Uterus (tissue), 2 donors: ENCODE data around the gene TTC7B.

Experiments
- CTCF ChIP-seq, 4 experiments: fragments of 200-600 bp in 2 of 4; fragments of 450-650 bp in 2 of 4; sonication (generic) in 2 of 4; IDR thresholded peaks; one replicate each; pipeline ENCODE4 v1.5.1; 2016 to 2019; ENCODE audit warnings: antibody characterized with exemption in 4 of 4, mild to moderate bottlenecking in 2 of 4, moderate library complexity in 1 of 4
- POLR2A ChIP-seq, 2 donors: fragments of 450-650 bp; IDR thresholded peaks; one replicate each; pipeline ENCODE4 v1.6.1; 2016; ENCODE audit warnings: antibody characterized with exemption in 2 of 2, mild to moderate bottlenecking in 1 of 2, moderate library complexity in 1 of 2

- TF ChIP-seq CTCF (IDR thresholded peaks at IDR 0.05) (no peak), POLR2A (IDR thresholded peaks at IDR 0.05) (no peak)
Measured at GRCh38 chr14:90805084-90805391, 11.2 kb downstream of the TTC7B start.
